OCI-LY1 (cell line): Measurements from ENCODE around the gene GAK.
A peak's percentile ranks its signal among the peaks of the same experiment; 100 is the strongest.

ENCODE experiments used
- H2AFZ ChIP-seq: fragments of 200-600 bp; sonication (generic), shearing (Covaris generic); 2 replicates; pipeline ENCODE4 v1.6.0; 2014; ENCODE audit warnings: antibody characterized with exemption, mild to moderate bottlenecking, low read length
- H3F3A ChIP-seq: fragments of 200-600 bp; sonication (generic), shearing (Covaris generic); 2 replicates; pipeline ENCODE4 v1.6.0; 2014; ENCODE audit warnings: mild to moderate bottlenecking, antibody characterized with exemption, low read length, moderate library complexity; ENCODE audit not compliant: insufficient read depth
- H3K27ac ChIP-seq: fragments of 200-600 bp; sonication (generic); 2 replicates; pipeline ENCODE4 v1.5.1; 2014; ENCODE audit warnings: low read length, mixed run types, mild to moderate bottlenecking, low read depth; ENCODE audit not compliant: poor library complexity, severe bottlenecking
- H3K27me3 ChIP-seq: fragments of 200-600 bp; sonication (generic); 2 replicates; pipeline ENCODE4 v1.6.0; 2014; ENCODE audit warnings: antibody characterized with exemption, mild to moderate bottlenecking, low read length, moderate library complexity; ENCODE audit not compliant: insufficient read depth
- H3K36me3 ChIP-seq: fragments of 200-600 bp; sonication (generic); 2 replicates; pipeline ENCODE4 v1.6.1; 2014; ENCODE audit warnings: mild to moderate bottlenecking, antibody characterized with exemption, low read length, moderate library complexity, mixed read lengths; ENCODE audit not compliant: insufficient read depth
- H3K4me1 ChIP-seq: fragments of 200-600 bp; sonication (generic); 2 replicates; pipeline ENCODE4 v1.5.1; 2014; ENCODE audit warnings: mild to moderate bottlenecking, low read length, moderate library complexity; ENCODE audit not compliant: insufficient read depth, severe bottlenecking
- H3K4me2 ChIP-seq: fragments of 200-600 bp; sonication (generic), shearing (Covaris generic); 2 replicates; pipeline ENCODE4 v1.6.1; 2014; ENCODE audit warnings: low read length
- H3K4me3 ChIP-seq: fragments of 200-600 bp; sonication (generic); 2 replicates; pipeline ENCODE4 v1.5.1; 2014; ENCODE audit warnings: low read length, low read depth, mild to moderate bottlenecking, mixed read lengths; ENCODE audit not compliant: poor library complexity, severe bottlenecking
- H3K79me2 ChIP-seq: fragments of 200-600 bp; shearing (Covaris generic); 2 replicates; pipeline ENCODE4 v1.6.1; 2016; ENCODE audit warnings: mixed run types, low read length, mixed read lengths; ENCODE audit not compliant: insufficient read depth
- H3K9ac ChIP-seq: fragments of 200-600 bp; sonication (generic), shearing (Covaris generic); 2 replicates; pipeline ENCODE4 v1.6.1; 2014; ENCODE audit warnings: mild to moderate bottlenecking, low read length, mixed read lengths
- H3K9me2 ChIP-seq: fragments of 200-600 bp; sonication (generic), shearing (Covaris generic); 2 replicates; pipeline ENCODE4 v1.6.1; 2014; ENCODE audit warnings: low read depth, mild to moderate bottlenecking, low read length, mixed read lengths
- H3K9me3 ChIP-seq: fragments of 200-600 bp; shearing (Covaris generic); 2 replicates; pipeline ENCODE4 v1.6.1; 2014; ENCODE audit warnings: low read length, mixed read lengths
- H4K20me1 ChIP-seq: fragments of 200-600 bp; sonication (generic), shearing (Covaris generic); 2 replicates; pipeline ENCODE4 v1.6.0; 2016; ENCODE audit warnings: mild to moderate bottlenecking, low read length; ENCODE audit not compliant: insufficient read depth
- CTCF ChIP-seq: fragments of 200-600 bp; sonication (generic), shearing (Covaris generic); IDR thresholded peaks from 2 replicates; pipeline ENCODE4 v1.5.1; 2017; ENCODE audit warnings: mild to moderate bottlenecking, antibody characterized with exemption, low read length, moderate library complexity, mixed read lengths
- EZH2 ChIP-seq: fragments of 200-600 bp; sonication (generic), shearing (Covaris generic); IDR thresholded peaks from 2 replicates; pipeline ENCODE4 v1.8.0; 2017; ENCODE audit warnings: borderline replicate concordance, mixed run types, mild to moderate bottlenecking, antibody characterized with exemption, low read length, moderate library complexity, mixed read lengths

The GAK gene

GRCh38 chr4:917466-917865 lies 14.7 kb downstream of the GAK start:
- TF ChIP-seq EZH2 (no peak), CTCF (no peak)
- Histone ChIP-seq H3K27me3 (no peaks in the 10 kb centered on the region), H3K4me3 (no peak overlapping the region), H3K79me2 (peaks cover 7% of the 10 kb centered on the region), H3K9me3 (no peaks in the 10 kb centered on the region), H3K27ac (no peak overlapping the region), H3K36me3 (no peaks in the 10 kb centered on the region), H2AFZ (no peak overlapping the region), H3K4me1 (peaks cover 31% of the 10 kb centered on the region), H4K20me1 (no peaks in the 10 kb centered on the region), H3K4me2 (no peak overlapping the region), H3K9me2 (no peaks in the 10 kb centered on the region), H3F3A (no peaks in the 10 kb centered on the region), H3K9ac (no peak overlapping the region)

GRCh38 chr4:915595-915994 lies 16.5 kb downstream of the GAK start:
- no peak for TF ChIP-seq EZH2
- no peak for TF ChIP-seq CTCF
- H4K20me1 ChIP-seq: no peaks in the 10 kb centered on the region

GRCh38 chr4:915041-915474 lies 17.1 kb downstream of the GAK start:
- peaks cover 19% of the 10 kb centered on the region for H3K4me1 ChIP-seq
- H3K36me3 ChIP-seq: no peaks in the 10 kb centered on the region; the same call in 1 of the 2 replicates
- H3K9me2 ChIP-seq: no peaks in the 10 kb centered on the region
- H3K27ac ChIP-seq: peak overlapping the region; percentile 66
- no peak for TF ChIP-seq CTCF
- H3K9ac ChIP-seq: peak overlapping the region; percentile 47; the same call in 1 of the 2 replicates
- H3K27me3 ChIP-seq: no peaks in the 10 kb centered on the region
- H4K20me1 ChIP-seq: no peaks in the 10 kb centered on the region
- peak overlapping the region; percentile 48 for H3K4me3 ChIP-seq
- H3K4me2 ChIP-seq: peak overlapping the region; percentile 76
- no peaks in the 10 kb centered on the region for H3K9me3 ChIP-seq
- no peaks in the 10 kb centered on the region for H3F3A ChIP-seq
- peaks cover 7% of the 10 kb centered on the region for H3K79me2 ChIP-seq
- no peak overlapping the region for H2AFZ ChIP-seq

More at GRCh38 chr4:915595-915994, 16.5 kb downstream of the GAK start:
- H2AFZ ChIP-seq: no peak overlapping the region
- peak overlapping the region; percentile 47; the same call in 1 of the 2 replicates for H3K9ac ChIP-seq
- H3K4me2 ChIP-seq: peak overlapping the region; percentile 76
- H3K9me2 ChIP-seq: no peaks in the 10 kb centered on the region
- peak overlapping the region; percentile 48 for H3K4me3 ChIP-seq
- H3F3A ChIP-seq: no peaks in the 10 kb centered on the region
- no peaks in the 10 kb centered on the region for H3K27me3 ChIP-seq
- H3K36me3 ChIP-seq: no peaks in the 10 kb centered on the region; the same call in 1 of the 2 replicates
- peaks cover 7% of the 10 kb centered on the region for H3K79me2 ChIP-seq
- peaks cover 19% of the 10 kb centered on the region for H3K4me1 ChIP-seq
- peak overlapping the region; percentile 66 for H3K27ac ChIP-seq
- no peaks in the 10 kb centered on the region for H3K9me3 ChIP-seq
